ENCODE data around the gene MALAT1. TPM values are rescaled to one million over a fixed set of nuclear protein-coding genes. Genes with fewer than 3 reads are reported as not detected.

The MALAT1 gene
- total RNA-seq, 2 experiments from 2014 or later, result 3,446 to 5,974 TPM

DNA sequence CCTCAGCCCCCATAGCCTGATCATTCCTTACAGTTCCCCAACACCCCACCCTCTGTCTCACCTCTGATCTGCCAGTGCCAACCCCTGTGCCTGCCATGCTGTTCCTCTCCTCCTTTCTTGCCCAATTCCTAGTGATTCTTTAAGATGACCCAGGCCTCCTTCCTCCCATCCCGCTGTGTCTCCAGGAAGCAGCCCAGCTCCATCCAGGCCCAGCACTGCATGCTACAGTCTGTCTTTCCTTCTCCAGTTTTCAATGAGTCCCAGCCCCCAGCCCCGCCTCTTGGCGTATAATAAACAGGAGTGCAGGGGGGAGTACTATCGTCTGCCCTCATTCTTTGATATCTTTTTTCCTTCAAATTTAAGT is 47.0 kb downstream of the MALAT1 start:
- H3K4me1 ChIP-seq (ENCODE audit: insufficient read depth, low read length, poor library complexity, severe bottlenecking), result peaks cover 48% of the 10 kb centered on the region
- TF ChIP-seq, protein P1, sequence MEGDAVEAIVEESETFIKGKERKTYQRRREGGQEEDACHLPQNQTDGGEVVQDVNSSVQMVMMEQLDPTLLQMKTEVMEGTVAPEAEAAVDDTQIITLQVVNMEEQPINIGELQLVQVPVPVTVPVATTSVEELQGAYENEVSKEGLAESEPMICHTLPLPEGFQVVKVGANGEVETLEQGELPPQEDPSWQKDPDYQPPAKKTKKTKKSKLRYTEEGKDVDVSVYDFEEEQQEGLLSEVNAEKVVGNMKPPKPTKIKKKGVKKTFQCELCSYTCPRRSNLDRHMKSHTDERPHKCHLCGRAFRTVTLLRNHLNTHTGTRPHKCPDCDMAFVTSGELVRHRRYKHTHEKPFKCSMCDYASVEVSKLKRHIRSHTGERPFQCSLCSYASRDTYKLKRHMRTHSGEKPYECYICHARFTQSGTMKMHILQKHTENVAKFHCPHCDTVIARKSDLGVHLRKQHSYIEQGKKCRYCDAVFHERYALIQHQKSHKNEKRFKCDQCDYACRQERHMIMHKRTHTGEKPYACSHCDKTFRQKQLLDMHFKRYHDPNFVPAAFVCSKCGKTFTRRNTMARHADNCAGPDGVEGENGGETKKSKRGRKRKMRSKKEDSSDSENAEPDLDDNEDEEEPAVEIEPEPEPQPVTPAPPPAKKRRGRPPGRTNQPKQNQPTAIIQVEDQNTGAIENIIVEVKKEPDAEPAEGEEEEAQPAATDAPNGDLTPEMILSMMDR (conservative IDR thresholded peaks at IDR 0.05; ENCODE audit: low read length), result no peak

DNA sequence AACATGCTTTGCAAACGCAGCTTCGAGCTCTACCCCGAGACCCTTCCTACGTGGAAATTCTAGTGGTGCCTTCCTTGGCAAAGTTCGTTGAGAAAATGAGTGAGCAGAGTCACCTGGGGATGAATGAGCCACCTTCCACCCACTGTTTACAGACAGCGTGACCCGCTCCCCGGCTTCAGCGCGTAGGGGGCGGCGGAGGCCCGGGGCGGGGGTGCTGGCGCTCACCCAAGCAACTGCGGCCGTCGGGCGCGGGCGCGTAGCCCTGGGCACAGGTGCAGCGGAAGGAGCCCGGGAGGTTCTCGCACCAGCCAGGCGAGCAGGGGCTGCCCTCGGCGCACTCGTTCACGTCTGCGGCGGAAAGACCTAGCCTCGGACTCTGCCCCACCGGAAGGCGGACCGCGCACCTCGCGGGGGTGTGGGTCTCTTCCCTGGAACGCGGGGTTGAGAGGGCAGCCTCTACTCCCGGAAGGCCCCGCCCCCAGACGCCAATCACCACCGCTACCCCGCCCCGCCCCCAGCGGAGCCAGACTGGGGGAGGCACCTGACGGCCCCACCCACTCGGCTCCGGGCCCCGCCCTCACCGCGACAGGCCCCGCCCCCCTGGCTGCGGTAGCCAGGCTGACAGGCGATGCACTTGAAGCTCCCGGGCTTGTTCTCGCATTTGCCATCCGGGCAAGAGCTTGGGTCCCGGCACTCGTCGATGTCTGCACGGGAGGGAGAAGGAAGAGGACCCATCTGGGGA is 47.5 kb downstream of the MALAT1 start:
- POLR2A ChIA-PET, result interaction anchor here (0.8 to 1.0 kb wide), 2 partner anchors 13 to 69 kb away, joined by 3 to 4 read pairs; partner anchors contain the start of gene PCNX3
- intact Hi-C loops (cut with micrococcal nuclease; ENCODE audit: unreplicated experiment), result loop anchor here (1.0 kb wide), 1 partner anchor 26 kb away; the partner anchor contains the start of gene FAM89B
- no TSS peak for BruUV-seq (replicated peaks)
- no peaks in the 10 kb centered on the region for H3K79me2 ChIP-seq (ENCODE audit: insufficient read depth, low read depth, low read length)
- CTCF ChIA-PET (ENCODE audit: unreplicated experiment), result interaction anchor here (0.5 to 1.4 kb wide), 2 partner anchors 21 to 91 kb away, joined by 4 to 5 read pairs; partner anchors contain the start of gene SCYL1
- TF ChIP-seq EZH2phosphoT487 (IDR thresholded peaks at IDR 0.05; ENCODE audit: borderline replicate concordance, low read depth, low read length), result no peak
- DNase-seq (ENCODE audit: low spot score), result peak; percentile 95
- no peaks in the 10 kb centered on the region for H3K36me3 ChIP-seq (ENCODE audit: insufficient read depth, low read length)
- H3K9me3 ChIP-seq (ENCODE audit: low read length), result no peaks in the 10 kb centered on the region
- no peaks in the 10 kb centered on the region for H4K20me1 ChIP-seq (ENCODE audit: insufficient read depth, low read length)
- peak overlapping the region; percentile 84 for H3K27ac ChIP-seq (ENCODE audit: low read depth, low read length, poor library complexity, severe bottlenecking)
- H2AFZ ChIP-seq (ENCODE audit: low read length), result peak overlapping the region; percentile 38; the same call in 1 of the 2 replicates
- H3K4me1 ChIP-seq (ENCODE audit: insufficient read depth, low read length, poor library complexity, severe bottlenecking), result peaks cover 48% of the 10 kb centered on the region
- no peaks in the 10 kb centered on the region for H3K9me2 ChIP-seq (ENCODE audit: insufficient read depth, low read length)
- H3K4me2 ChIP-seq (ENCODE audit: low read length), result peak overlapping the region; percentile 82
- peak overlapping the region; percentile 65 for H3K4me3 ChIP-seq (ENCODE audit: low read depth, low read length, poor library complexity, severe bottlenecking)

More for the DNA sequence above, 47.0 kb downstream of the MALAT1 start:
- POLR2A ChIA-PET, result interaction anchor here (1.0 kb wide), 1 partner anchor 14 kb away, joined by 4 read pairs; no protein-coding TSS in a partner anchor
- BruUV-seq (replicated peaks), result no TSS peak
- Histone ChIP-seq H4K20me1 (ENCODE audit: insufficient read depth, low read length) (no peaks in the 10 kb centered on the region), H3K9me3 (ENCODE audit: low read length) (no peaks in the 10 kb centered on the region), H3K36me3 (ENCODE audit: insufficient read depth, low read length) (no peaks in the 10 kb centered on the region), H3K4me3 (ENCODE audit: low read depth, low read length, poor library complexity, severe bottlenecking) (peak overlapping the region; percentile 65), H3K4me2 (ENCODE audit: low read length) (peak overlapping the region; percentile 82), H3K9me2 (ENCODE audit: insufficient read depth, low read length) (no peaks in the 10 kb centered on the region), H3K27ac (ENCODE audit: low read depth, low read length, poor library complexity, severe bottlenecking) (peak overlapping the region; percentile 84), H2AFZ (ENCODE audit: low read length) (peak overlapping the region; percentile 20; the same call in 1 of the 2 replicates), H3K79me2 (ENCODE audit: insufficient read depth, low read depth, low read length) (no peaks in the 10 kb centered on the region)
- no peak for DNase-seq (ENCODE audit: low spot score)
- intact Hi-C loops (cut with micrococcal nuclease; ENCODE audit: unreplicated experiment), result loop anchor here (1.0 kb wide), 1 partner anchor 26 kb away; the partner anchor contains the start of gene FAM89B
- CTCF ChIA-PET (ENCODE audit: unreplicated experiment), result interaction anchor here (1.4 kb wide), 1 partner anchor 21 kb away, joined by 5 read pairs; the partner anchor contains the start of gene SCYL1

DNA sequence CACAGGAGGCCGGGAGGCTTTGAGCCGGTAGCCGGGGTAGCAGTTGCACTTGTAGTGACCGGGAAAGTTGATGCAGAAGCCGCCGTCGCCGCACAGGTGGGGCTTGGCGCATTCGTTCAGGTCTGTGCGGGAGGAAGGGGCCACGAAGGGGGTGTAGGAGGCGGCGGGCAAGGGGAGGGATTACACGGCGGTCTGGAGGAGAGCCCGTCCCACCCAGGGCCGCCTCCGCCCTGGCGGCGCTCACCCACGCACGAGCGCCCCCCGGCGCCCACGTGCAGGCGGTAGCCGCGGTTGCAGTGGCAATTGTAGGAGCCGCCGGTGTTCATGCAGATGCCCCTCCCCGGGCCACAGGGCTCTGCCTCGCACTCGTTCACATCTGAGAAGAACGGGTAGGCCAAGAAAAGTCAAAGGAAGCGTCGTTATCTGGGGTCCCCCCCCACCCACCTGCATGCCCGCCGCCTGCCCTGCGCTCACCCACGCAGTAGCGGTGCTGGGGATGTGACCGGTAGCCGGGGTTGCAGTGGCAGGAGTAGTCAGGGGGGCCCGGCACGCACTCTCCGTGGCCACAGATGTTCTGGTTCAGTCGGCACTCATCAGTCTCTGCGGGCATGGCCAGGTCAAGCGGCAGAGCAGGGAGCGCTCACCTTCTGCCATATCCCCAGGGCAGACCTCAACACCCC is 48.7 kb downstream of the MALAT1 start:
- peak overlapping the region; percentile 84 for H3K27ac ChIP-seq (ENCODE audit: low read depth, low read length, poor library complexity, severe bottlenecking)
- BruUV-seq (replicated peaks), result no TSS peak
- H3K4me3 ChIP-seq (ENCODE audit: low read depth, low read length, poor library complexity, severe bottlenecking), result peak overlapping the region; percentile 65
- peak overlapping the region; percentile 38 for H2AFZ ChIP-seq (ENCODE audit: low read length)
- DNase-seq (ENCODE audit: low spot score), result peak; percentile 65
- no peaks in the 10 kb centered on the region for H3K36me3 ChIP-seq (ENCODE audit: insufficient read depth, low read length)
- CTCF ChIA-PET (ENCODE audit: unreplicated experiment), result interaction anchor here (0.6 kb wide), 1 partner anchor 416 kb away, joined by 3 read pairs; no protein-coding TSS in a partner anchor
- no peaks in the 10 kb centered on the region for H4K20me1 ChIP-seq (ENCODE audit: insufficient read depth, low read length)
- peak overlapping the region; percentile 82 for H3K4me2 ChIP-seq (ENCODE audit: low read length)
- H3K9me3 ChIP-seq (ENCODE audit: low read length), result no peaks in the 10 kb centered on the region
- peaks cover 54% of the 10 kb centered on the region for H3K4me1 ChIP-seq (ENCODE audit: insufficient read depth, low read length, poor library complexity, severe bottlenecking)
- H3K9me2 ChIP-seq (ENCODE audit: insufficient read depth, low read length), result no peaks in the 10 kb centered on the region
- no peaks in the 10 kb centered on the region for H3K79me2 ChIP-seq (ENCODE audit: insufficient read depth, low read depth, low read length)
- intact Hi-C loops (cut with micrococcal nuclease; ENCODE audit: unreplicated experiment), result no loop called here
- no peak for TF ChIP-seq EZH2phosphoT487 (IDR thresholded peaks at IDR 0.05; ENCODE audit: borderline replicate concordance, low read depth, low read length)
- TF ChIP-seq, protein P1 (conservative IDR thresholded peaks at IDR 0.05; ENCODE audit: low read length), result peak; percentile 76
- POLR2A ChIA-PET, result interaction anchor here (0.8 kb wide), 1 partner anchor 67 kb away, joined by 3 read pairs; the partner anchor contains the start of gene PCNX3

Measured in OCI-LY7 (cell line).